ENCODE data around the gene DLGAP1.

DNA sequence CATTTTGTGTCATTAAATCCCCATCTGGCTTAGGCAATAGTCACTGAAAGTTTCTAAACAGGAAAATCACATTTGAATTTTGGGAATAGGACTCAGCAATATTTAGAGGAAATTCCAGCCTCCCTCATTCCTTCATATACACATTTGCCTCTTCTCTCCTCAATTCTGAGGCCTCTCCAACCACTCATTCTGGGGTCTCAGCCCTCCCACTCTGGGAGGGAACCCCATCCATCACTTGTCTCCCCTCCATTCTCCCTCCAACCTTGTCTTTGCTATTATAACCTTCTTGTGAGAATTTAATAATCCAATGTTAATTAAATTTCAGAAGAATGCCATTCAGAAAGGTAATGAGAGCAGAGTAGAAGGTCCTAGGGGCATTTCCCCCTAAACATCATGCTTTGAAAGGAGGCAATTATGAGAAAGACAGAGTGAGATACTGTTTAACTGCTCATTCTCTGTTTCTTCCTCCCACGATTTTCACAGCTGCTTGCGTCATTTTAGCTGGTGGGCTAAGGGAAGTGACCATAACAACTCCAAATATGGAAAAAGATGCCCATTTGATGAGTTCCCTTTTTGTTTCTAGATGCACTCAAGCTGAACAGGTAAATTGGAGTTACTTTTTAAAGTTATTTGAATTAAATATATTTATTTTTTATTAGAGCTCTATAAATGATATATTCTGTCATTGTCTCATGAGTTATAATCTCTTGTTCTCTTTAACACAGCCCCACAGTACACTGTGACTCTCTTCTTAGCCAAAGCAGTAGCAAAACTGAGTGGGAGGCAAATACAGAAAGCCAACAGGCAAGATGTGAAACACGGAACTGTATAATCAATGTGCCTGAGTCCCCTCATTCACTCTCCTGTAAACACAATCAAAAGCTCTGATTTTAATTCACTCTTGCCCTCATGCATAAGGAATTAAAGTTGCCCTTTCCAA lies 135.1 kb downstream of the DLGAP1 start:
- TF ChIP-seq POLR2A (IDR thresholded peaks at IDR 0.05) (no peak), POLR2AphosphoS5 (IDR thresholded peaks at IDR 0.05) (no peak)
- TF ChIP-seq, protein P1, sequence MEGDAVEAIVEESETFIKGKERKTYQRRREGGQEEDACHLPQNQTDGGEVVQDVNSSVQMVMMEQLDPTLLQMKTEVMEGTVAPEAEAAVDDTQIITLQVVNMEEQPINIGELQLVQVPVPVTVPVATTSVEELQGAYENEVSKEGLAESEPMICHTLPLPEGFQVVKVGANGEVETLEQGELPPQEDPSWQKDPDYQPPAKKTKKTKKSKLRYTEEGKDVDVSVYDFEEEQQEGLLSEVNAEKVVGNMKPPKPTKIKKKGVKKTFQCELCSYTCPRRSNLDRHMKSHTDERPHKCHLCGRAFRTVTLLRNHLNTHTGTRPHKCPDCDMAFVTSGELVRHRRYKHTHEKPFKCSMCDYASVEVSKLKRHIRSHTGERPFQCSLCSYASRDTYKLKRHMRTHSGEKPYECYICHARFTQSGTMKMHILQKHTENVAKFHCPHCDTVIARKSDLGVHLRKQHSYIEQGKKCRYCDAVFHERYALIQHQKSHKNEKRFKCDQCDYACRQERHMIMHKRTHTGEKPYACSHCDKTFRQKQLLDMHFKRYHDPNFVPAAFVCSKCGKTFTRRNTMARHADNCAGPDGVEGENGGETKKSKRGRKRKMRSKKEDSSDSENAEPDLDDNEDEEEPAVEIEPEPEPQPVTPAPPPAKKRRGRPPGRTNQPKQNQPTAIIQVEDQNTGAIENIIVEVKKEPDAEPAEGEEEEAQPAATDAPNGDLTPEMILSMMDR (IDR thresholded peaks at IDR 0.05), result no peak

All from gastroesophageal sphincter (tissue), 3 donors.